ENCODE results near the gene YIF1A.

The YIF1A gene

DNA sequence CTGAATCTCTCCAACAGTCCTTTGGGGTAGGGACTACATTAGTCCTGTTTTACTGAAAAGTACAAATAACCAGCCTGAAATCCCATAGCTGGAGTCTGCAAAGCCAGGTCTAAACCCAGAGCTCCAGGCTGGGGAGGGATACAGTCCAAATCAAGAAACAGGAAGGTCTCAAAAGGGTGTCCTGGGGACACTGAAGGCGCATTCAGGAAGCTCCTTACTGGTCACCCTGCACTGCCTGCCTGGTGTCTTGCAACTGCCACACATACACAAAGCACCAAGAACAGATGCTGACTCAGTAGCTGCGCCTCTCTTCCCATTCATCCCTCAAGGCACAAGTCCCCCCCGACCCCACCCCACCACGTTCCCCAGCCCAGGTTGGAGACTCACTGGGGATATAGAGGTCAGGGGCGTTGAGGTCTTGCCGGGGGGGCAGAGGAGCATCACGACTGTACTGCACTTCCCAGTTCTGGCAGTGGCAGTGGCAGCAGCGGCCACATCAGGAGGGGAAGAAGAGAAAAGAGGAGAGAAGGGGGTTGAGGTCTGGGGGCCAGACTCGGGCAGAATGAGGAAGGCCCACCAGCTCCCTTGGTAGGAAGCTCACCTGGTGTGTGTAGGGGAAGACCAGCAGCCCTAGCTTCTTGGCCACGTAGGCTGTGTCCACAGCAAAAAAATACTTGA is 1.6 kb downstream of the YIF1A start:
- TF ChIP-seq, protein P1, sequence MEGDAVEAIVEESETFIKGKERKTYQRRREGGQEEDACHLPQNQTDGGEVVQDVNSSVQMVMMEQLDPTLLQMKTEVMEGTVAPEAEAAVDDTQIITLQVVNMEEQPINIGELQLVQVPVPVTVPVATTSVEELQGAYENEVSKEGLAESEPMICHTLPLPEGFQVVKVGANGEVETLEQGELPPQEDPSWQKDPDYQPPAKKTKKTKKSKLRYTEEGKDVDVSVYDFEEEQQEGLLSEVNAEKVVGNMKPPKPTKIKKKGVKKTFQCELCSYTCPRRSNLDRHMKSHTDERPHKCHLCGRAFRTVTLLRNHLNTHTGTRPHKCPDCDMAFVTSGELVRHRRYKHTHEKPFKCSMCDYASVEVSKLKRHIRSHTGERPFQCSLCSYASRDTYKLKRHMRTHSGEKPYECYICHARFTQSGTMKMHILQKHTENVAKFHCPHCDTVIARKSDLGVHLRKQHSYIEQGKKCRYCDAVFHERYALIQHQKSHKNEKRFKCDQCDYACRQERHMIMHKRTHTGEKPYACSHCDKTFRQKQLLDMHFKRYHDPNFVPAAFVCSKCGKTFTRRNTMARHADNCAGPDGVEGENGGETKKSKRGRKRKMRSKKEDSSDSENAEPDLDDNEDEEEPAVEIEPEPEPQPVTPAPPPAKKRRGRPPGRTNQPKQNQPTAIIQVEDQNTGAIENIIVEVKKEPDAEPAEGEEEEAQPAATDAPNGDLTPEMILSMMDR (conservative IDR thresholded peaks at IDR 0.05; ENCODE audit: low read depth), result no peak
- ChIA-PET POLR2A (ENCODE audit: low non-redundant PET) (no interaction called here), CTCF (no interaction called here)

DNA sequence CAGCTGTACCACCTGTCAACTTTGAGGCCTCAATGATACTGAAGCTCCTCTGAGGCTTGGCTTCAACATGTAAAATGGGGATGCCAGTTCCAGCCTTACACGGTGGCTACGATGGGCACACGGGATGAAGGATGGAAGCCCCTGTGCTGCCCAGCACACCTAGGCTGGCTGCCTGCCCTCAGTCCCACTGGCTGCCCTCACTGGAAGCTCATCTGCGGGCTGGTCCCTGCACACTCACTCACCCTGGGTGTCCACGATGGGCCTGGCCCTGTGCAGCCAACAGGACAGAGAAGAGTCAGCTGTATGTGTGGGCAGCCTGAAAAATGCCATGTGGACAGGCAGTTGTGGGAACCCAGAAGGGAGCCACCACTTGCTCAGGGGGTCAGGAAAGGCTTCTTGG is 2.2 kb downstream of the YIF1A start:
- DNase-seq (ENCODE audit: low spot score), result no peak
- ChIA-PET CTCF (interaction anchor here (0.5 to 0.7 kb wide), 2 partner anchors 22 to 382 kb away, joined by 3 to 4 read pairs; no protein-coding TSS in a partner anchor), POLR2A (ENCODE audit: low non-redundant PET) (no interaction called here)
- TF ChIP-seq, protein P1 (conservative IDR thresholded peaks at IDR 0.05; ENCODE audit: low read depth), result no peak
- H3K27ac ChIP-seq, result peak overlapping the region; percentile 90

More for the DNA sequence above, 1.6 kb downstream of the YIF1A start:
- DNase-seq (ENCODE audit: low spot score), result no peak
- peak overlapping the region; percentile 90 for H3K27ac ChIP-seq

DNA sequence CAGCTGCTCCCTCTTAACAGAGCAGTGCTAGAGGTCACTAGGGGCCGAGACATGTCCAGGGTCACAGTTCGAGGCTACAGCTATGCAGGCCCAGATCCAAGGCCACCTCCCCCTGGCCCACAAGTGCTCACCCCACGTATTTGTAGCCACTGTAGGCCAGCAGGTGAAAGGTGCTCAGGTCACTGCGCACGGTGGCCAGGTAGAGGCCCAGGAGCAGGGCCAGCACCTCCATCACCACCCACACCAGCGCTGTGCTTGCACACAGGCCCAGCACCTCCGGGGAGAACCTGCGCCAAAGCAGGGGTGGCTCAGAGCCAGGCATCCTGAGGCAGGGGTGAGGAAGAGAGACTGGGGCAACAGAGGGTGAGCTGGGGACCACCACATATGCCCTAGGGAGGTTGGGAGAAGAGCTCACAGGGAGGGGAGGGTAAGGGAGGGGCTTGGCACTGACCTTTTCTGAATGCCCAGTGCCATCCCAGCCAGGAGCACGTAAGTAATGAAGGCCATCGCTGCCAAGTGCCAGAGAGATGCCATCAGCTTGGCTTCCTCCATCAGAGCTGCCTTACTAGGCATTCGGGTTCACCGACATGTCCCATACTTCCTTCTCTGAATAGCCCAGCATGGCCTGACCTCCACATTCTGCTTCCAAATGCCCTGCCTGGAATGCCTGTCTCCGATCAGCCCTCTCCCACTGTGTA is 3.5 kb downstream of the YIF1A start:
- no peak for DNase-seq (ENCODE audit: low spot score)
- TF ChIP-seq, protein P1 (conservative IDR thresholded peaks at IDR 0.05; ENCODE audit: low read depth), result no peak
- ChIA-PET CTCF (no interaction called here), POLR2A (ENCODE audit: low non-redundant PET) (no interaction called here)
- H3K27ac ChIP-seq, result peak overlapping the region; percentile 90

- ChIA-PET CTCF (interaction anchor here (1.0 kb wide), 1 partner anchor 27 kb away, joined by 3 read pairs; no protein-coding TSS in a partner anchor), POLR2A (ENCODE audit: low non-redundant PET) (no interaction called here)
- TF ChIP-seq, protein P1 (conservative IDR thresholded peaks at IDR 0.05; ENCODE audit: low read depth), result no peak
- no peak for DNase-seq (ENCODE audit: low spot score)
- peak overlapping the region; percentile 57; the same call in 1 of the 2 replicates for H3K27ac ChIP-seq
These were observed 4.3 kb downstream of the YIF1A start for GRCh38 chr11:66284526-66285078.

- POLR2A ChIA-PET (ENCODE audit: low non-redundant PET), result no interaction called here
- H3K27ac ChIP-seq, result peak overlapping the region; percentile 57
- TF ChIP-seq, protein P1 (conservative IDR thresholded peaks at IDR 0.05; ENCODE audit: low read depth), result no peak
- CTCF ChIA-PET, result interaction anchor here (0.6 to 1.4 kb wide), 7 partner anchors 7 to 433 kb away, joined by 3 to 6 read pairs (median 4); no protein-coding TSS in a partner anchor
- no peak for DNase-seq (ENCODE audit: low spot score)
These were observed 5.4 kb downstream of the YIF1A start for GRCh38 chr11:66283461-66284105.

All from RWPE1 (cell line).